PC-9 (cell line): ENCODE measurements around the gene FUBP1. TPM values are rescaled to one million over a fixed set of nuclear protein-coding genes. Genes with fewer than 3 reads are reported as not detected.

ENCODE experiments used
- BruUV-seq: library from RNA; stranded (reverse); fragments of 400-500 nt; replicated peaks from 2 replicates; lab custom pipeline; 2021; lab: Mats Ljungman, UMichigan
- CTCF ChIA-PET: fragments of 300-600 bp; sonication (Branson Sonifier 250); formaldehyde crosslinking; loops from one replicate; lab custom pipeline; 2022; ENCODE audit warnings: antibody characterized with exemption; lab: Charles Lee
- POLR2A ChIA-PET: fragments of 300-600 bp; sonication (Branson Sonifier 250); formaldehyde crosslinking; loops from one replicate; lab custom pipeline; 2022; ENCODE audit warnings: antibody characterized with exemption; ENCODE audit not compliant: unreplicated experiment; lab: Charles Lee
- DNase-seq, 2 experiments: peaks; one replicate each; pipeline versions ENCODE4 v3.0.0 to v3.0.0-alpha.2; 2015 to 2022; ENCODE audit warnings: mixed read lengths in 1 of 2
- H2AFZ ChIP-seq: fragments of 200-600 bp; sonication (generic); 2 replicates; pipeline ENCODE4 v1.8.1; 2017; ENCODE audit warnings: antibody characterized with exemption
- H3F3A ChIP-seq: fragments of 200-600 bp; sonication (generic); 2 replicates; pipeline ENCODE4 v1.8.1; 2017; ENCODE audit warnings: antibody characterized with exemption, mild to moderate bottlenecking, low read depth; ENCODE audit not compliant: insufficient read depth
- H3K27ac ChIP-seq: fragments of 200-600 bp; sonication (generic); 2 replicates; pipeline ENCODE4 v1.6.1; 2016; ENCODE audit warnings: mixed run types
- H3K27me3 ChIP-seq: fragments of 200-600 bp; sonication (generic); 2 replicates; pipeline ENCODE4 v1.6.1; 2016; ENCODE audit warnings: low read depth, mixed run types; ENCODE audit not compliant: insufficient read depth
- H3K36me3 ChIP-seq: fragments of 200-600 bp; sonication (generic); 2 replicates; pipeline ENCODE4 v1.6.1; 2016; ENCODE audit warnings: low read depth, mixed run types
- H3K4me1 ChIP-seq: fragments of 200-600 bp; sonication (generic); replicated peaks from 2 replicates; pipeline ENCODE4 v1.6.1; 2016; ENCODE audit warnings: mixed run types; ENCODE audit not compliant: insufficient read depth
- H3K4me2 ChIP-seq: fragments of 200-600 bp; sonication (generic); 2 replicates; pipeline ENCODE4 v1.6.1; 2017; ENCODE audit warnings: mixed run types
- H3K4me3 ChIP-seq: fragments of 200-600 bp; sonication (generic); 2 replicates; pipeline ENCODE4 v1.6.1; 2016; ENCODE audit warnings: mixed run types
- H3K79me2 ChIP-seq: fragments of 200-600 bp; sonication (generic); 2 replicates; pipeline ENCODE4 v1.6.1; 2017; ENCODE audit warnings: low read depth, mixed run types
- H3K9me2 ChIP-seq: fragments of 200-600 bp; sonication (generic); 2 replicates; pipeline ENCODE4 v1.8.1; 2017; ENCODE audit warnings: mild to moderate bottlenecking; ENCODE audit not compliant: insufficient read depth
- H3K9me3 ChIP-seq: fragments of 200-600 bp; sonication (generic); 2 replicates; pipeline ENCODE4 v1.8.1; 2016; ENCODE audit warnings: low read depth; ENCODE audit not compliant: insufficient read depth
- H4K20me1 ChIP-seq: fragments of 200-600 bp; sonication (generic); 2 replicates; pipeline ENCODE4 v1.8.1; 2017; ENCODE audit not compliant: insufficient read depth
- CTCF ChIP-seq: fragments of 200-600 bp; sonication (generic); conservative IDR thresholded peaks from 2 replicates; pipeline ENCODE4 v1.6.1; 2017; ENCODE audit warnings: mixed run types, antibody characterized with exemption, mild to moderate bottlenecking, moderate library complexity
- EZH2 ChIP-seq: fragments of 200-600 bp; sonication (generic); IDR thresholded peaks from 2 replicates; pipeline ENCODE4 v1.8.0; 2017; ENCODE audit warnings: antibody characterized with exemption, low read depth
- intact Hi-C: fragments of 100-400 bp; cut with micrococcal nuclease; formaldehyde crosslinking; loops from one replicate; pipeline ENCODE4 v1.10.0; 2022; ENCODE audit not compliant: unreplicated experiment
- total RNA-seq: library from RNA; stranded (reverse); gene quantifications from 2 replicates; pipeline ENCODE4 v1.2.3, GENCODE V29; 2021

FUBP1 gene
- total RNA-seq, 1 experiment from 2014 or later: 152 TPM

DNA sequence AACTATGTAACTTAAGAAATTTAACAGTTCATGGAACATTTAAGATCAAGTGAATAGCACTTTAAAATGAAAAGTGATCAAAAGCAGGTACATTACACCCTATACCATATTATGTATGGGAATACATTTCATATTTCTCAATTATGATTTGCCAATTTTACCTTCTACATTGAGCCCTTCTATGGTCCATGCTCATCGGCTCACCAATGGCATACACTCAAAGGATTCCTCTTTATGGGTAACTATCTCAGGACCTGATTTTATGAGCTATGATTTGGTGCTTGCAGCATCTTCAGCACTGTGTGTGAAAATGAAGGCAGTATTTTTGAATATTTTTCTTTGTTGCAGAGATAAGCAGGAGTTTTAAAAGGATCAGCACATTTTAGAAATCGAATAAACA, 33.5 kb downstream of the FUBP1 start:
- H4K20me1 ChIP-seq: peaks cover 38% of the 10 kb centered on the region
- H3K9me3 ChIP-seq: no peaks in the 10 kb centered on the region
- DNase-seq: no peak
- H2AFZ ChIP-seq: no peak overlapping the region
- peaks cover 61% of the 10 kb centered on the region for H3F3A ChIP-seq
- POLR2A ChIA-PET: interaction anchor here (0.7 kb wide), 1 partner anchor 1194 kb away, joined by 6 read pairs; no protein-coding TSS in a partner anchor
- no peaks in the 10 kb centered on the region for H3K27me3 ChIP-seq
- no TSS peak for BruUV-seq
- intact Hi-C loops: loop anchor here (5.0 kb wide), 1 partner anchor 167 kb away; no protein-coding TSS in a partner anchor
- no peak overlapping the region for H3K4me3 ChIP-seq
- H3K27ac ChIP-seq: no peak overlapping the region
- no peaks in the 10 kb centered on the region for H3K79me2 ChIP-seq
- H3K9me2 ChIP-seq: no peaks in the 10 kb centered on the region; the same call in 1 of the 2 replicates
- CTCF ChIA-PET: no interaction called here
- no peak overlapping the region for H3K4me2 ChIP-seq
- H3K36me3 ChIP-seq: peaks cover 67% of the 10 kb centered on the region
- TF ChIP-seq CTCF (no peak), EZH2 (no peak)
- H3K4me1 ChIP-seq: no peaks in the 10 kb centered on the region

DNA sequence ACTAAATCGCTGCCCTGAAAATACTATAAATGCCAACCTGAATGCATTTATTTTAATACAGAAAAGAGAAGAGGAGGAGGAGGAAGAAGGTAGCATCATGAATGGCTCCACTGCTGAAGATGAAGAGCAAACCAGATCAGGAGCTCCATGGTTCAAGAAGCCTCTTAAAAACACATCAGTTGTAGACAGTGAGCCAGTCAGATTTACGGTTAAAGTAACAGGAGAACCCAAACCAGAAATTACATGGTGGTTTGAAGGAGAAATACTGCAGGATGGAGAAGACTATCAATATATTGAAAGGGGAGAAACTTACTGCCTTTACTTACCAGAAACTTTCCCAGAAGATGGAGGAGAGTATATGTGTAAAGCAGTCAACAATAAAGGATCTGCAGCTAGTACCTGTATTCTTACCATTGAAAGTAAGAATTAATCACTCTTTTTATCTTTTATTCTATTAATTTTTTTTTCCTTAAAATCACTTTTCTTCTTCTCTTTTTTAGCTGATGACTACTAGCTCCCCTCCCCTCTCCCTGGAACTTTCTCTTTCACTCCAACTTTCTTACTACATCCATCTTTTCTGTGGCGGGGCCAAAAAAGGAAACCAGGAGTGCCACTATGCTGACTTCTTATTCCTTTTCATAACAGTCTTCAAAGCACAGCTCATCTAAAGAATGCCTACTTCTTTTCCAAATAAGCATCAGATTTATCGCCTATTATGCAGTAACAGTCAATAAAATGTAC, 36.3 kb downstream of the FUBP1 start:
- DNase-seq: no peak
- CTCF ChIA-PET: no interaction called here
- Histone ChIP-seq H3F3A (peaks cover 64% of the 10 kb centered on the region), H3K4me3 (no peak overlapping the region), H3K27ac (no peak overlapping the region), H4K20me1 (peaks cover 15% of the 10 kb centered on the region), H2AFZ (no peak overlapping the region), H3K9me3 (no peaks in the 10 kb centered on the region), H3K79me2 (no peaks in the 10 kb centered on the region), H3K4me2 (no peak overlapping the region), H3K36me3 (peaks cover 41% of the 10 kb centered on the region), H3K9me2 (no peaks in the 10 kb centered on the region; the same call in 1 of the 2 replicates), H3K27me3 (no peaks in the 10 kb centered on the region), H3K4me1 (no peaks in the 10 kb centered on the region)
- POLR2A ChIA-PET: no interaction called here
- intact Hi-C loops: no loop called here
- TF ChIP-seq CTCF: no peak
- TF ChIP-seq EZH2: no peak
- no TSS peak for BruUV-seq

DNA sequence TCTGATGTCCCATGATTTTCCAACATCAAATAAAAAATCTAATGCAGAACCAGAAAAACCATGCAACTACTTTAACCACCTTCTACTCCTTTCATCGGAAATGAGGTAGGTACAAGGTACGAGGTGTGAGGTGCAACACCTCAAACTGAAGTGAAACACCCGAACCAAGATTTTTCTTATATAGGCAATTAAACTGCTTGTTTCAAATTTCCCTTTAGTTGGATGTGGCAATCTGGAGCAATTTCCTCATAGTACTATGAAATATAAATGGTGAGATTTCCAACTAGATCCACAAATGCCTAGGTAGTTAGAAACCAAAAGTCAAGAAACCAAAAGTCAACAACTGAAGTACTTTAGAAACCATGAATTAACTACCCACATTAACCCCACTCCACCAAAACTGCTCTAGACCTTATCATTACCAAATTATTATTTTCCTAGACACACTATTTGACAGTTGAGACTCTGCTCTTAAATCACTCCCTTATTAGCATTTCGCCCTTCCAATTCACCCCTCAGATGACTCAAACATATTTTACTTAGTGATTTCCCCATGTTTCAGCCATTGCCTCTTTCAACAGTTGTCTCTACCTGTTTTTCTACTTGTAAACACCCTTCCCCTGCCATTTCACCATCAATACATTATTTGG, 37.8 kb downstream of the FUBP1 start:
- no peak for TF ChIP-seq CTCF
- TF ChIP-seq EZH2: no peak
- Histone ChIP-seq H4K20me1 (peaks cover 5% of the 10 kb centered on the region; the same call in 1 of the 2 replicates), H3K27me3 (no peaks in the 10 kb centered on the region), H3K4me1 (no peaks in the 10 kb centered on the region), H3F3A (peaks cover 50% of the 10 kb centered on the region), H3K79me2 (no peaks in the 10 kb centered on the region), H3K36me3 (peaks cover 26% of the 10 kb centered on the region), H2AFZ (no peak overlapping the region), H3K9me2 (no peaks in the 10 kb centered on the region; the same call in 1 of the 2 replicates), H3K4me2 (no peak overlapping the region), H3K4me3 (no peak overlapping the region), H3K9me3 (no peaks in the 10 kb centered on the region), H3K27ac (no peak overlapping the region)
- ChIA-PET CTCF (no interaction called here), POLR2A (no interaction called here)
- intact Hi-C loops: no loop called here
- BruUV-seq: no TSS peak
- DNase-seq: peak in 1 of 2 experiments; percentile 46
